ENCODE measurements around the gene LRFN2. TPM values are rescaled to one million over a fixed set of nuclear protein-coding genes. Genes with fewer than 3 reads are reported as not detected.

Gene LRFN2
- total RNA-seq, 1 donor from 2014 or later = not detected

DNA sequence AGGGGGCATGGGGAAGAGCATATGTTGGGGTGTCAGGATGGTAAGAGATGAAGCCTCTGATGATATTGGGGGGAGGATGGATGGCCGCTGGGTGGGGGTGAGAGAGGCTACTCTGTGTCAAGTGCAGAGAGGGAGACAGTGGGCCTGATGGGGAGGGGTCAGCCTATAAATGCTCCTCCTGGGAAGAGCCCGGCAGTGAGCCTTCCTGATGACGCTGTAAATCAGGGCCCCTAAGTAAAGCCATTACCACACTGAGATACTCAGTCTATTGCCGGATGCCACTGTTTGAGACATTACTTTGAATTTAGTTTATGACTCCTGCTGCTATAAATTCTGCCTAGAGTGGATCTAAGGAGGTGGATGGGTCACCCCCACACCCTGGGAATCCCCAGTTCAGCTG lies 28.1 kb downstream of the LRFN2 start:
- Mint-ChIP-seq H3K9me3 (no peaks in the 10 kb centered on the region), H3K27me3 (peaks cover 2% of the 10 kb centered on the region), H3K4me3 (no peak overlapping the region), H3K4me1 (no peaks in the 10 kb centered on the region), H3K36me3 (ENCODE audit: low read depth) (no peaks in the 10 kb centered on the region), H3K27ac (no peak overlapping the region)
- no peak for DNase-seq
- POLR2A ChIA-PET = no interaction called here
- intact Hi-C loops (cut with micrococcal nuclease) = no loop called here
- CTCF ChIA-PET = no interaction called here
- TF ChIP-seq, protein P1, sequence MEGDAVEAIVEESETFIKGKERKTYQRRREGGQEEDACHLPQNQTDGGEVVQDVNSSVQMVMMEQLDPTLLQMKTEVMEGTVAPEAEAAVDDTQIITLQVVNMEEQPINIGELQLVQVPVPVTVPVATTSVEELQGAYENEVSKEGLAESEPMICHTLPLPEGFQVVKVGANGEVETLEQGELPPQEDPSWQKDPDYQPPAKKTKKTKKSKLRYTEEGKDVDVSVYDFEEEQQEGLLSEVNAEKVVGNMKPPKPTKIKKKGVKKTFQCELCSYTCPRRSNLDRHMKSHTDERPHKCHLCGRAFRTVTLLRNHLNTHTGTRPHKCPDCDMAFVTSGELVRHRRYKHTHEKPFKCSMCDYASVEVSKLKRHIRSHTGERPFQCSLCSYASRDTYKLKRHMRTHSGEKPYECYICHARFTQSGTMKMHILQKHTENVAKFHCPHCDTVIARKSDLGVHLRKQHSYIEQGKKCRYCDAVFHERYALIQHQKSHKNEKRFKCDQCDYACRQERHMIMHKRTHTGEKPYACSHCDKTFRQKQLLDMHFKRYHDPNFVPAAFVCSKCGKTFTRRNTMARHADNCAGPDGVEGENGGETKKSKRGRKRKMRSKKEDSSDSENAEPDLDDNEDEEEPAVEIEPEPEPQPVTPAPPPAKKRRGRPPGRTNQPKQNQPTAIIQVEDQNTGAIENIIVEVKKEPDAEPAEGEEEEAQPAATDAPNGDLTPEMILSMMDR (IDR thresholded peaks at IDR 0.05) = no peak
- no peak for ATAC-seq (ENCODE audit: low read depth)

DNA sequence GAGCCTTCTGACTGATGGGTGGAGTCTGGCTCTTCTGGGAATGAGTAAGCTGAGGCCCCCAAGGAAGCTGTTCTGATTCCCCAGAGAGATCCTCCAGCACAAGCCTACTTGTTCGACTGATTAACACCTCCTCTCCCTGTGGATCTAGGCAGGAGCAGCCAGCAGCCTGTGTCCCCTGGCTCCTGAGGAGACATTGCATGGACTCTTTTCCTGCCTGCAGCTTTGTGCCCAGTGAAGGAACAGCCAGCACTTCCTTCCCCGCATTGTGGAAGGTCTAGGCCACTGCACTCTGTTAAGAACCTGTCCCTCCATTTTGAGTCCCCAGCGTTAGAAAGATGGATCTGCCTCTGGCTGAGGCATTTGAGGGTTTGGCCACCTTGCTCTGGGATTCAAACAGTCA lies 29.1 kb downstream of the LRFN2 start:
- no peak overlapping the region for H3K27ac Mint-ChIP-seq
- H3K4me3 Mint-ChIP-seq = no peak overlapping the region
- no peaks in the 10 kb centered on the region for H3K4me1 Mint-ChIP-seq
- TF ChIP-seq, protein P1 (IDR thresholded peaks at IDR 0.05) = no peak
- H3K9me3 Mint-ChIP-seq = no peaks in the 10 kb centered on the region
- peaks cover 2% of the 10 kb centered on the region for H3K27me3 Mint-ChIP-seq
- no peaks in the 10 kb centered on the region for H3K36me3 Mint-ChIP-seq (ENCODE audit: low read depth)
- intact Hi-C loops (cut with micrococcal nuclease) = no loop called here
- CTCF ChIA-PET = no interaction called here
- DNase-seq (no peak), ATAC-seq (ENCODE audit: low read depth) (no peak)
- POLR2A ChIA-PET = no interaction called here

DNA sequence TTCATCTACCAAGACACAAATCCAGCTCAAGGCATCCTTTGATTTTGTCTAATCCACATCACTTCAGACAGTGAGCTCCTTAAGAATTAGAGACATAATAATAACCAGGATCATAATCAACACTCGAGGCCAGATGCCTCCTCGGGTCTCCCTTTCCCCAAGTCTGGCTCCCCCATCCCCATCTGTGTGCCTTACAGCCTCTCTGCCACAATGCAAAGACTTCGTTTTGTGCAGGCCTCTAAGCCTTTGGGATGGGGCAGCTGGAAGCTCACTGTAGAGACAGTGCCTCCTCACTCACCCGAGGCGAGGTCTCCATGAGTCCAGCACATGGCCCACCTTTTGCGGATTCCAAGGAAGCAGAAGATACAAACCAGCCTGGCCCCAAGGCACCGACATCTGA lies 30.3 kb downstream of the LRFN2 start:
- no peaks in the 10 kb centered on the region for H3K9me3 Mint-ChIP-seq
- intact Hi-C loops (cut with micrococcal nuclease) = no loop called here
- H3K4me3 Mint-ChIP-seq = no peak overlapping the region
- DNase-seq = no peak
- H3K27me3 Mint-ChIP-seq = peaks cover 2% of the 10 kb centered on the region
- no peak for ATAC-seq (ENCODE audit: low read depth)
- POLR2A ChIA-PET = no interaction called here
- TF ChIP-seq, protein P1 (IDR thresholded peaks at IDR 0.05) = no peak
- no peaks in the 10 kb centered on the region for H3K4me1 Mint-ChIP-seq
- CTCF ChIA-PET = no interaction called here
- no peaks in the 10 kb centered on the region for H3K36me3 Mint-ChIP-seq (ENCODE audit: low read depth)
- H3K27ac Mint-ChIP-seq = no peak overlapping the region

DNA sequence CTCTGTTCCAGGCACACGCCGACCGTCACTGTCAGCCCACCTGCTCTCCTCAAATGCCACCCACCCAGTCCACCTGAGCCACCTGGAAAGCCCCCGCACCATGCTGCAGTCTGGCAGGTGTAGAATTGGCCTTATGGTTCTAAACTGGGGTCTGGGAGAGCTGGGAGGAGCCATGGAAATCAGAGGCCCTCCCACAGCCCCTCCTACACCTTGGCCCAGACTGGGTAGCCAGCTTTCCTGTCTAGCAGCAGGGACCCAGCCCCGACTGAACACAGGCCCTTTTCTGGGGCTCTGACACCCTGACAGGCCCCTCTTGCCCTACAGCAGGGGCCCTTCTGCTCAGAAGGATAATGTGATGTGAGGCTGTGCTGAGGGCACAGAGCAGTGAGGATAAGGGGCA lies 31.1 kb downstream of the LRFN2 start:
- intact Hi-C loops (cut with micrococcal nuclease) = no loop called here
- peaks cover 2% of the 10 kb centered on the region for H3K27me3 Mint-ChIP-seq
- no peaks in the 10 kb centered on the region for H3K4me1 Mint-ChIP-seq
- DNase-seq = no peak
- no peaks in the 10 kb centered on the region for H3K9me3 Mint-ChIP-seq
- H3K36me3 Mint-ChIP-seq (ENCODE audit: low read depth) = no peaks in the 10 kb centered on the region
- no peak for ATAC-seq (ENCODE audit: low read depth)
- POLR2A ChIA-PET = no interaction called here
- H3K27ac Mint-ChIP-seq = no peak overlapping the region
- no peak overlapping the region for H3K4me3 Mint-ChIP-seq
- TF ChIP-seq, protein P1 (IDR thresholded peaks at IDR 0.05) = no peak
- CTCF ChIA-PET = no interaction called here

DNA sequence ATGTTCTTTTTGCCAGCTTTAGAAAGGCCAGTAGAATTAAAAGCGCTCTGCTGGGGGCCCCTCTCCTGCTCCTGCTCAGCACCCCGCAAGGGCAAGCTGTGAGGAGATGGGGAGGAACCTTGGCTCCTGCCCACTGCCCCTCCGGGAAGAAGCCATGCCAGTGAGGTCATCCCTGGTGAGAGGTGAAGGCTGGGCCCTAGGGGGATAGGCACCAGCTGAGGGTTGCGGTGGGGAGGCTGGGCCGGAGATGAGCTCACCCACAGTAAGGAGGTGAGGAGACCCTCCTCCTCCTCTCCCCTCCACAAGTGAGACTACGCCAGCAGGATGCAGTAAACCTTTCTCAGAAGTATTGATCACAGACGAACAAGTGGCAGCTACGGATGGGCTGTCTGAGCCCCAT lies 32.1 kb downstream of the LRFN2 start:
- no peaks in the 10 kb centered on the region for H3K36me3 Mint-ChIP-seq (ENCODE audit: low read depth)
- peaks cover 2% of the 10 kb centered on the region for H3K27me3 Mint-ChIP-seq
- CTCF ChIA-PET = no interaction called here
- H3K4me1 Mint-ChIP-seq = no peaks in the 10 kb centered on the region
- TF ChIP-seq, protein P1 (IDR thresholded peaks at IDR 0.05) = no peak
- POLR2A ChIA-PET = no interaction called here
- H3K27ac Mint-ChIP-seq = no peak overlapping the region
- DNase-seq = no peak
- H3K4me3 Mint-ChIP-seq = no peak overlapping the region
- intact Hi-C loops (cut with micrococcal nuclease) = no loop called here
- H3K9me3 Mint-ChIP-seq = no peaks in the 10 kb centered on the region
- no peak for ATAC-seq (ENCODE audit: low read depth)

Measured in activated B cell treated with CpG ODN at 0.5 μM for 24 hours (primary cell).